ENCODE measurements around the gene PHPT1. TPM values are rescaled to one million over a fixed set of nuclear protein-coding genes. Genes with fewer than 3 reads are reported as not detected.
"Not testable (repeated sequence)": the region's sequence is repeated elsewhere in the genome, so short reads cannot be mapped to it uniquely, and the experiment has no call there.

PHPT1 gene
- total and polyA plus RNA-seq, 12 donors: 73.9 to 330 (median 178) TPM

- peaks cover 17 to 21% of the 10 kb centered on the region in 2 donors for H3K4me1 ChIP-seq (replicated peaks in 1 of 2)
- H3K27ac ChIP-seq: peak overlapping the region in 4 of 5 donors; percentile 17 to 94 (median 91)
- H3K4me3 ChIP-seq: peak overlapping the region in 2 of 4 donors; percentile 66 to 80
- DNase-seq: peak in 4 of 7 donors; percentile 17 to 57 (median 25)
- H3K9me3 ChIP-seq (replicated peaks in 1 of 3): no peaks in the 10 kb centered on the region
- 53 to 56% (median 53%) methylated on average over 9 to 11 of the region's 11 CpGs for WGBS, 4 donors
- TF ChIP-seq, protein P1, sequence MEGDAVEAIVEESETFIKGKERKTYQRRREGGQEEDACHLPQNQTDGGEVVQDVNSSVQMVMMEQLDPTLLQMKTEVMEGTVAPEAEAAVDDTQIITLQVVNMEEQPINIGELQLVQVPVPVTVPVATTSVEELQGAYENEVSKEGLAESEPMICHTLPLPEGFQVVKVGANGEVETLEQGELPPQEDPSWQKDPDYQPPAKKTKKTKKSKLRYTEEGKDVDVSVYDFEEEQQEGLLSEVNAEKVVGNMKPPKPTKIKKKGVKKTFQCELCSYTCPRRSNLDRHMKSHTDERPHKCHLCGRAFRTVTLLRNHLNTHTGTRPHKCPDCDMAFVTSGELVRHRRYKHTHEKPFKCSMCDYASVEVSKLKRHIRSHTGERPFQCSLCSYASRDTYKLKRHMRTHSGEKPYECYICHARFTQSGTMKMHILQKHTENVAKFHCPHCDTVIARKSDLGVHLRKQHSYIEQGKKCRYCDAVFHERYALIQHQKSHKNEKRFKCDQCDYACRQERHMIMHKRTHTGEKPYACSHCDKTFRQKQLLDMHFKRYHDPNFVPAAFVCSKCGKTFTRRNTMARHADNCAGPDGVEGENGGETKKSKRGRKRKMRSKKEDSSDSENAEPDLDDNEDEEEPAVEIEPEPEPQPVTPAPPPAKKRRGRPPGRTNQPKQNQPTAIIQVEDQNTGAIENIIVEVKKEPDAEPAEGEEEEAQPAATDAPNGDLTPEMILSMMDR (IDR thresholded peaks at IDR 0.05): no peak
- no peak for TF ChIP-seq POLR2A (IDR thresholded peaks at IDR 0.05)
- H3K36me3 ChIP-seq (replicated peaks in 1 of 2): peaks cover 0 to 35% of the 10 kb centered on the region in 2 donors
- no peaks in the 10 kb centered on the region for H3K27me3 ChIP-seq
- intact Hi-C loops (cut with DNase I): no loop called here
Measured at GRCh38 chr9:136865041-136865767, 16.0 kb downstream of the PHPT1 start.

DNA sequence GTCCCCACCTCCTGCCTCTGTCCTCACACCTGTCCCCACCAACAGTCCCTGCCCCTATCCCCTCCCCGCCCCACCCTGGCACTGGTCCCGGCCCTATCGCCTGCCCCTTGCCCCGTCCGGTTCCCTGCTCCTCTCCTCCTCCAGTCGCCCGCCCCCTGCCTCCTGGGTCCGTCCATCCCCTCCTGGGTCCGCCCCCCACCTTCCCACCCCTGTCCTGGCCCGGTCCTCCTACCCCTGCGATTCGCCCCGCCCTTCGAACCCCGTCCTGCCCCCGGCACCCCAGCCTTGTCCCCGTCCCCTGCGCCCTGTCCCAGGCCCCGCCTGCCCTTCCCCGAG lies 16.5 kb downstream of the PHPT1 start:
- H3K27me3 ChIP-seq: no peaks in the 10 kb centered on the region
- TF ChIP-seq, protein P1 (IDR thresholded peaks at IDR 0.05): no peak
- TF ChIP-seq POLR2A (IDR thresholded peaks at IDR 0.05): no peak
- peaks cover 0 to 32% of the 10 kb centered on the region in 2 donors for H3K36me3 ChIP-seq (replicated peaks in 1 of 2)
- 0 to 7% (median 1%) methylated on average over 4 to 20 of the region's 20 CpGs for WGBS, 4 donors
- no peaks in the 10 kb centered on the region for H3K9me3 ChIP-seq (replicated peaks in 1 of 3)
- peak overlapping the region; percentile 39 to 94 (median 91) for H3K27ac ChIP-seq
- intact Hi-C loops (cut with DNase I): no loop called here
- DNase-seq: peak in 5 of 7 donors; percentile 40 to 48 (median 47)
- H3K4me3 ChIP-seq: peak overlapping the region; percentile 66 to 94 (median 82)
- peaks cover 17 to 21% of the 10 kb centered on the region in 2 donors for H3K4me1 ChIP-seq (replicated peaks in 1 of 2)

DNA sequence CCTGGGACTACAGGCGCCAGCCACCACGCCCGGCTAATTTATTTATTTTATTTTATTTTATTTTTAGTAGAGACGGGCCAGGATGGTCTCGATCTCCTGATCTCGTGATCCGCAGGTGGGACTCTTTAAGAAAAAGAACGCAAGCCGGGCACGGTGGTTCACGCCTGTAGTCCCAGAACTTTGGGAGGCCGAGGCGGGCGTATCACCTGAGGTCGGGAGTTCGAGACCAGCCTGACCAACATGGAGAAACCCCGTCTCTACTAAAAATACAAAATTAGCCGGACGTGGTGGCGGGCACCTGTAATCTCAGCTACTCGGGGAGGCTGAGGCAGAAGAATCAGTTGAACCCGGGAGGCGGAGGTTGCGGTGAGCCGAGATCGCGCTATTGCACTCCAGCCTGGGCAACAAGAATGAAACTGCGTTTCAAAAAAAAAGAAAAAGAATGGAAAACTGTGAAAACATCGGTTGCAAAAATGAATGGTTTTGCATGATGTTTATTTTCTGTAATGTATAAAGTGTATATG lies 17.8 kb downstream of the PHPT1 start:
- H3K9me3 ChIP-seq (replicated peaks in 1 of 3); H3K27me3 ChIP-seq; intact Hi-C loops (cut with DNase I): not testable (repeated sequence)
- peak overlapping the region in 2 of 4 donors; percentile 66 to 80 for H3K4me3 ChIP-seq
- 82 to 88% (median 85%) methylated on average over 29 of the region's 29 CpGs for WGBS, 4 donors
- peak in 2 of 7 donors; percentile 11 to 30 for DNase-seq
- peaks cover 0 to 19% of the 10 kb centered on the region in 2 donors for H3K36me3 ChIP-seq (replicated peaks in 1 of 2)
- H3K27ac ChIP-seq: peak overlapping the region in 2 of 5 donors; percentile 79 to 91
- H3K4me1 ChIP-seq (replicated peaks in 1 of 2): peaks cover 17 to 21% of the 10 kb centered on the region in 2 donors

- WGBS, 4 donors: 96 to 98% (median 98%) methylated on average over 17 to 18 of the region's 18 CpGs
- intact Hi-C loops (cut with DNase I): no loop called here
Measured at GRCh38 chr9:136867480-136867879, 18.3 kb downstream of the PHPT1 start.

More at GRCh38 chr9:136867480-136867879, 18.3 kb downstream of the PHPT1 start:
- DNase-seq: no peak
- TF ChIP-seq, protein P1 (IDR thresholded peaks at IDR 0.05): no peak
- TF ChIP-seq POLR2A (IDR thresholded peaks at IDR 0.05): no peak
- Histone ChIP-seq H3K27me3 (no peaks in the 10 kb centered on the region), H3K4me1 (replicated peaks in 1 of 2) (peaks cover 17 to 21% of the 10 kb centered on the region in 2 donors), H3K4me3 (no peak overlapping the region), H3K36me3 (replicated peaks in 1 of 2) (peaks cover 0 to 14% of the 10 kb centered on the region in 2 donors), H3K27ac (no peak overlapping the region), H3K9me3 (replicated peaks in 1 of 3) (no peaks in the 10 kb centered on the region)
